ENCODE measurements around the gene TCF25.
A peak's percentile ranks its signal among the peaks of the same experiment; 100 is the strongest.

TCF25 gene

DNA sequence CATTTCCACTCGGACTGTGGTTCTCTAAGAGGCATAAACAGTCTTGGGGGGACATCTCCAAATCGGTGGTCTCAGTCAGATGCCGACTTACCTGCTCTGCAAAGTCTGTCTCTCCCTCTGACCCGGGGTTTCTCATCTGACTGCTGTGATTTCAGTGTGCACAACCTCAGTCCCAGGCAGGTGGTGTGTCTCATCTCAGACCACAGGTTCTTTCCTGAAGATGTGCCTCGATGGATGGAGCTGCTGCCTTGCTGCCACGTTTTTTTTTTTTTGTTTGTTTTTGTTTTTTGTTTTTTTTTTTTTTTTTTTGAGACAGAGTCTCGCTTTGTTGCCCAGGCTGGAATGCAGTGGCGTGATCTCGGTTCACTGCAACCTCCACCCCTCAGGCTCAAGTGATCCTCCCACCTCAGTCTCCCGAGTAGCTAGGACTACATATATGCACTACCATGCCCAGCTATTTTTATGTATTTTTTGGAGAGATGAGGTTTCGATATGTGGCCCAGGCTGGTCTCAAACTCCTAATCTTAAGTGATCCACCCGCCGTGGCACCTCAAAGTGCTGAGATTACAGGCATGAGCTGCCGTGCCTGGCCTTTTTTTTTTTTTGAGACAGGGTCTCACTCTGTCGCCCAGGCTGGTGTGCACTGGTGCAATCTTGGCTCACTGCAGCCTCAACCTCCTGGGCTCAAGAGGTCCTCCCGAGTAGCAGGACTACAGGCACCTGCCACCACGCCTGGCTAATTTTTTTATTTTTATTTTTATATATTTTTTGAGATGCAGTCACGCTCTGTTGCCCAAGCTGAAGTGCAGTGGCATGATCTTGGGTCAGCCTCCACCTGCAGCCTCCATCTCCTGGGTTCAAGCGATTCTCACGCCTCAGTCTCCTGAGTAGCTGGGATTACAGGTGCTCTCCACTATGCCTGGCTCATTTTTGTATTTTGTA is 29.7 kb upstream of the TCF25 start:
- intact Hi-C loops (cut with DNase I), result no loop called here
- no peak for DNase-seq

GRCh38 chr16:89844739-89845339 is 28.6 kb upstream of the TCF25 start:
- DNase-seq, result no peak
- intact Hi-C loops (cut with DNase I), result no loop called here

DNA sequence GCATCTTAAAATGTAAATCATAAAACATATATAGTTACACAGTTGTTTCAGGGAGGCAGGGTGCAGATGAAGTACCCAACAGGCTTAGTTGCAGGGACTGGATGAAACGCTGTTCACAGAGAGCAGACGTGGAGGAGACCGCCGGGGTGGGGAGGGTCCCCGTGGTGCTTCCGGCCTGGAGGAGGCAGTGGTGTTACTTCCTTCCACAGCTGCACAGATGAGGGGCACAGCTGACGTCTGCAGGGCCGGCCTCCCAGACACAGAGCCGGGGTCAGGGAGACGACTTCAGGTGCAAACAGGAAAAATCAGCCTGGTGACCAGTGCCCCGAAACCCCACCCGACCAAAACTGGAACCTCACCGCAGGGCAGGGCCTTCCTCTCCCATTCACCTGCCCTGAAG is 28.0 kb upstream of the TCF25 start:
- intact Hi-C loops (cut with DNase I), result no loop called here
- DNase-seq, result no peak

- intact Hi-C loops (cut with DNase I), result no loop called here
- DNase-seq, result no peak
These were observed 26.1 kb upstream of the TCF25 start for GRCh38 chr16:89847051-89847939.

DNA sequence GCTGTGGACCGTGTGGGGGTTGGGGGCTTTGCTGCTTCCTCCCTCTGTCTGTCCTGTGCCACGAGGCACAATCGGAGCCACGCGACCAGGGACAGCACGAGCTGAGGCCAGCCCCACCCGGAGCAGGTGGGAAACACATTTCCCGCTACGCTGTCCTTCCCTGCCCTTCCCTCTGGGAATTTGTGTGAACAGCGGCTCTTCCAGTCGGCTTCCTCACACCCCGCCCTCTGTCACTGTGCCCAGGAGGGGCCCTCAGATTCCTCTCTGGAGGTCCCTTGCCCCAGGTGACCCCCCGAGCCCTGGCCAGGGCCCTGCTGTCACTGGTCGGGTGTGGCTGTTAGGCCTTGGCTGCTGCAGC is 25.5 kb upstream of the TCF25 start:
- DNase-seq, result no peak
- intact Hi-C loops (cut with DNase I), result no loop called here

- no peak for DNase-seq
- intact Hi-C loops (cut with DNase I), result no loop called here
These were observed 24.4 kb upstream of the TCF25 start for GRCh38 chr16:89848974-89849373.

- intact Hi-C loops (cut with DNase I), result no loop called here
- no peak for DNase-seq
These were observed 19.9 kb upstream of the TCF25 start for GRCh38 chr16:89853306-89853993.

DNA sequence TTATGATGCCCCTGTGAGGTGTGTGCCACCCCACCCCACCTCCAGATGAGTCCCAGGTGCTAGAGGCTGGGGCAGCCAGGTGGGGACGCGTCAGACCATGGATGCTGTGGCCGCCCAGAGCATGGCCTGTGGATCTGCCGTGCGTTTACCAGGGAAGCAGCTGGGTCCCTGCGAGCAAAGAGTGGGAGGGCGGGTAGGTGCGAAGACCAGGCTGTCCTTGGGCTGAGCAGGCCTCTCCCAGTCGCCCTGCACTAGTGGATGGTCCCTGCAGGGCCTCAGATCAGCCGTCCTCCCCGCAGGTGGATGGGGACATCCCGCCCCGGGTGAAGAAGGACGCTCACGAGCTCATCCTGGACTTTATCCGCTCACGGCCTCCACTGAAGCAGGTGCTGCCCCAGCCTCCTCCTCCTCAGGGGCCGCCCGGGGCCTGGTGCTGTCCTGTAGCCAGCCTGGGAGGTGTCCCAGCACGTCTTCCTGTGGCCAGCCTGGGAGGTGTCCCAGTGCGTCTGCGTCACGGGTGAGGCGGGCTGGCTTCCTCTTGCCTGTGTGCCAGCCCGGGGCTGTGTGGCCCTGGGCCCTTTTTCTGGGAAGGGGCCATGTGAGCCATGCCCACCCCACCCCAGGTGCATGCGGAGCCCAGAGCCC is 18.0 kb upstream of the TCF25 start:
- DNase-seq, result no peak
- intact Hi-C loops (cut with DNase I), result no loop called here

DNA sequence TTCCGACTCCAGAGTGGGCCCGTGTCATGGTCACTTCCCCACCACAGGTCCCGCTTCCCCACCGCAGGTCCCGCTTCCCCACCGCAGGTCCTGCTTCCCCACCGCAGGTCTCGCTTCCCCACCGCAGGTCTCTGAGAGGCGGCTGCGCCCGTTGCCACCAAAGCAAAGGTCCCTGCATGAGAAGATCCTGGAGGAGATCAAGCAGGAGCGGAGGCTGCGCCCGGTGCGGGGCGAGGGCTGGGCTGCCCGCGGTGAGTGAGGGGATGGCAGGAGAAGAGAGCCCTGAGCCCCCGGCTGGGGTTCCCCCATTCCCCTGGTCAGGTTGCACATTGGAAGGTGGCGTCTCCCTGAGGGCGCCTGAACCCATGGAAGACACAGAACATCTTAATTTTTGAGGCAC is 17.4 kb upstream of the TCF25 start:
- intact Hi-C loops (cut with DNase I), result no loop called here
- no peak for DNase-seq

DNA sequence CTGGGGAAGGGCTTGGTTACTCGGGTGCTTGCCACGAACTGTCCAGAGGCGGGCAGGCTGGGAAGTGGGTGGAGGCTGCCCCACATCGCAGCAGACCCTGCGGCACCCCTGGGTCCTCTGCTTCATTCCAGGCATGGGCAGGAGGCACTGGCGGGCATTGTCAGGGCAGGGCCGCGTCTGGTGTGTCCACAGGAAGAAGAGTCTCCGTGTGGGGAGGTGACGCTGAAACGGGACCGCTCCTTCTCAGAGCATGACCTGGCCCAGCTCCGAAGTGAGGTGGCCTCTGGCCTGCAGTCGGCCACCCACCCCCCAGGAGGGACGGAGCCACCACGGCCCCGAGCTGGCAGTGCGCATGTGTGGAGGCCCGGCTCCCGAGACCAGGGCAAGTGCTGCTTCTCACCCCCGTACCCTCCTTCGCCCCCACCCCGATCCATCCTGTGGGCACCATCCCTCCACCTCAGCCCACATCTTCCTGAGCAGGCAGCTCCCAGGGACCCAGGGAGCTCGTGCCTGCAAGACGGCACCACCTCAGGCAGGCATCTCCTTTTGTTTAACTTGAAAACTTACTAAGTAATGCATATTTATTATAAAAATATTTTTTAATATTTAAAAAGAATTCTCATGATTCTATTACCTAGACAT is 14.3 kb upstream of the TCF25 start:
- no peak for DNase-seq
- intact Hi-C loops (cut with DNase I), result no loop called here

GRCh38 chr16:89859615-89860007 is 13.8 kb upstream of the TCF25 start:
- intact Hi-C loops (cut with DNase I), result loop anchor here (2.0 kb wide), 1 partner anchor 159 kb away; the partner anchor contains the start of gene SPATA2L
- DNase-seq, result peak in 1 of 10 donors; percentile 69

GRCh38 chr16:89860747-89861304 is 12.6 kb upstream of the TCF25 start:
- intact Hi-C loops (cut with DNase I), result loop anchor here (1.0 to 2.0 kb wide), 2 partner anchors 70 to 160 kb away; partner anchors contain the start of gene SPATA2L
- peak in 7 of 10 donors; percentile 33 to 95 (median 63) for DNase-seq

DNA sequence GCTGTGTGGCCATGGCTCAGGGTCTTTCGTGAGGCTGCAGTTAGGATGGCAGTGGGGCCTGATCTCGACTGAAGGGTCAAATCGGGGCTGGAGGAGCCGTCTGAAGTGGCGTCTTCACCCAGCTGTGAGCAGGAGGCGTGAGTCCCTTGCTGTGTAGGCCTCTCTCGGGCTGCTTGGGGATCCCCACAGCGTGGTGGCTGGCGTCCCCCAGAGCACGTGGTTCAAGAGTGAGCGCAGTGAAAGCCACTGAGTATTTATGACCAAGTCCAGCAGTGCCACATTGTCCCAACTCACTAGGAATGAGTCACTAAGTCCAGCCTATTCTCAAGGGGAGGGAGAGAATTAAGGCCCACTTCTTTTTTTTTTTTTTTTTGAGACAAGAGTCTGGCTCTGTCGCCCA is 11.7 kb upstream of the TCF25 start:
- no peak for DNase-seq
- intact Hi-C loops (cut with DNase I), result loop anchor here (1.0 to 2.0 kb wide), 2 partner anchors 70 to 161 kb away; partner anchors contain the start of gene SPATA2L

- intact Hi-C loops (cut with DNase I), result no loop called here
- no peak for DNase-seq
These were observed 10.7 kb upstream of the TCF25 start for GRCh38 chr16:89862732-89863131.

DNA sequence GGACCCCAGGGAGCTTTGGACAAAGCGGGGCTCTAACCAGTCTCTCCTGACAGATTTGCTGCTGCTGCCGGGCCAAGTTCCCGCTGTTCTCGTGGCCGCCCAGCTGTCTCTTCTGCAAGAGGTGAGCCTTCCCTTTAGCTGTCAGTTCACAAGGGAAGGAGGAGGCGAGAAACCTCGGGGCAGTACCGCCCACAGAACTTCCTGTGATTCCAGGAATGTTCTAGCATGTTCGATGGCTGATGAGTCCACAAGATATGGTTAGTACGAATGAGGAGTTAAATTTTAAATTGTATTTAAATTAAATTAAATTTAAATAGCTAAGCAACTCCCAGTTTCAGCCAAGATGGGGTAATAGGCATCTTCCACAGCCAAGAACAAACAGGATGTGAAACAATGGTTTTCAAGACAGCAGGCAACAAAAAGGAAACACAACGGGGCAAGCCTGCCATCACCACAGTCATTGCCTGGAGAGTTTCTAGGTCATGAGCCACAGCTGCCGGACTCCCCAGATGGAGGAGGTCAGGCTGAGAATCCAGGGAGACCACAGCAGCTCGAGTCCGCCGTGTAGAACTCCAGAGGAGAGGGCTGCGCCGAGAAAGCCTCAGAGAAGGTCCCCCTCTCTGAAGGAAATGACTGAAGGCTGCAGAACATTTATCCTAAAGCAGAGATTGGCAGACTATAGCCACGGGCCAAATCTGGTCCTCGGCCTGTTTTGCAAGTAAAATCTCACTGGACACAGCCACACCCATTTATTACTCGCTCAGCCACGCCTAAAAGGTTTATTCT is 9.5 kb upstream of the TCF25 start:
- intact Hi-C loops (cut with DNase I), result no loop called here
- no peak for DNase-seq

- intact Hi-C loops (cut with DNase I), result no loop called here
These were observed 8.9 kb upstream of the TCF25 start for GRCh38 chr16:89864527-89864820.

GRCh38 chr16:89867918-89868317 is 5.5 kb upstream of the TCF25 start:
- DNase-seq, result peak in 1 of 10 donors; percentile 35
- intact Hi-C loops (cut with DNase I), result no loop called here

More at GRCh38 chr16:89864527-89864820, 8.9 kb upstream of the TCF25 start:
- DNase-seq, result no peak

DNA sequence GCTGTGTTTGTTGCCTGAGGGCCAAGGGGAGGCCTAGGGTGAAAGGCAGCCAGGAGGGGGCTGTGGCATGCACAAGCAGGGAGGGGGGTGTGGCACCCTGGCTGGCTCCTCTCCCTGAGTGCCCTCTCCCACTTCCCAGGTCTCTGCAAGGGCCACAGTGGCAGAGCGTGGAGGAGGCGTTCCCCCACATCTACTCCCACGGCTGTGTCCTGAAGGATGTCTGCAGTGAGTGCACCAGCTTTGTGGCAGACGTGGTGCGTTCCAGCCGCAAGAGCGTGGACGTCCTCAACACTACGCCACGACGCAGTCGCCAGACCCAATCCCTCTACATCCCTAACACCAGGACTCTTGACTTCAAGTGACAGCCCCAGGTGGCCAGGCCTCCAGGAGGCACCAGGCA is 3.5 kb upstream of the TCF25 start:
- intact Hi-C loops (cut with DNase I), result loop anchor here (5.0 kb wide), 1 partner anchor 53 kb away; the partner anchor contains the start of gene FANCA
- peak in 1 of 10 donors; percentile 70 for DNase-seq

All from posterior cingulate gyrus (tissue), 11 donors.